Fibroblast of mammary gland (primary cell): ENCODE data around the gene PTPRN2.
"Not testable (repeated sequence)": the region's sequence is repeated elsewhere in the genome, so short reads cannot be mapped to it uniquely, and the experiment has no call there.

Experiments used
- DNase-seq: peaks from one replicate; pipeline ENCODE4 v3.0.0-alpha.2; 2010; ENCODE audit warnings: low read depth
- H3K4me3 ChIP-seq: 2 replicates; pipeline ENCODE4 v1.5.1; 2011; ENCODE audit warnings: low read depth, mild to moderate bottlenecking, low read length, moderate library complexity; ENCODE audit not compliant: control insufficient read depth
- CTCF ChIP-seq: conservative IDR thresholded peaks from 2 replicates; pipeline ENCODE4 v1.5.1; 2011; ENCODE audit warnings: low read depth, low read length, inconsistent platforms; ENCODE audit not compliant: control insufficient read depth, insufficient read depth

The PTPRN2 gene

GRCh38 chr7:158383665-158384064 is 204.0 kb downstream of the PTPRN2 start:
- TF ChIP-seq CTCF: no peak
- no peak overlapping the region for H3K4me3 ChIP-seq
- DNase-seq: no peak

- no peak overlapping the region for H3K4me3 ChIP-seq
- no peak for DNase-seq
- no peak for TF ChIP-seq CTCF
Measured at GRCh38 chr7:158382363-158383254, 205.0 kb downstream of the PTPRN2 start.

- no peak overlapping the region for H3K4me3 ChIP-seq
- no peak for TF ChIP-seq CTCF
- DNase-seq: no peak
Measured at GRCh38 chr7:158381956-158382355, 205.7 kb downstream of the PTPRN2 start.

- H3K4me3 ChIP-seq: no peak overlapping the region
- no peak for DNase-seq
- TF ChIP-seq CTCF: no peak
Measured at GRCh38 chr7:158378978-158379377, 208.6 kb downstream of the PTPRN2 start.

- H3K4me3 ChIP-seq: no peak overlapping the region
- TF ChIP-seq CTCF: no peak
- no peak for DNase-seq
Measured at GRCh38 chr7:158377800-158378623, 209.6 kb downstream of the PTPRN2 start.

- not testable (repeated sequence) for DNase-seq, H3K4me3 ChIP-seq
Measured at GRCh38 chr7:158376839-158377186, 210.8 kb downstream of the PTPRN2 start.

- not testable (repeated sequence) for DNase-seq, H3K4me3 ChIP-seq
Measured at GRCh38 chr7:158376146-158376838, 211.3 kb downstream of the PTPRN2 start.
